Erythroblast (primary cell): ENCODE data around the gene OR4F15.
"Not testable (repeated sequence)": the region's sequence is repeated elsewhere in the genome, so short reads cannot be mapped to it uniquely, and the experiment has no call there.

Source experiments
- GATA1 ChIP-seq: IDR thresholded peaks from 2 replicates; pipeline ENCODE4 v1.6.1; 2011; ENCODE audit warnings: low read depth, mild to moderate bottlenecking, control low read depth, low read length, moderate library complexity
- POLR2A ChIP-seq: IDR thresholded peaks from 2 replicates; pipeline ENCODE4 v1.6.1; 2011; ENCODE audit warnings: mild to moderate bottlenecking, low read length

DNA sequence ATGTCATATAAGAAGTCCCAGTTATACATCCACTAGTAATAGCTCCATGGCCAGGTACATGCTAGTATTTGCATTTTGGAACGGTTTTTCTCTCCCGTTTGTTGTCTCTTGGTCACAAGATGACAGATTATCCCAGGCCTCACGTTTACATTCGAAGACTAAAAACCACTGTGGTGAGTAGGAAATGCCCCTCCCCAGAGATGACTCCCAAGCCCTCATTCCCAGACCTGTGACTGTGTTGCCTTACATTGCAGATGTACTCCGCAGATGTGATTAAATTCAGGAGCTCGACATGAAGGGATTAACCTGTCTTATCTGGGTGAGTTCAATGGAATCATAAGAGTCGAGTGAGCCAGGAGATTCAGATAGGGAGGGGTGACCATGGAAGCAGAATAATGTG lies 18.0 kb upstream of the OR4F15 start:
- not testable (repeated sequence) for TF ChIP-seq POLR2A, GATA1
